HG03095 (cell line): ENCODE measurements around the gene STX10.

Experiments
- ATAC-seq: cut with Tn5 transposase; IDR thresholded peaks from one replicate; pipeline ENCODE4 v1.9.1; 2021; ENCODE audit warnings: moderate library complexity; ENCODE audit not compliant: unreplicated experiment

Gene STX10

GRCh38 chr19:13101590-13102415 is 48.4 kb downstream of the STX10 start:
- no peak for ATAC-seq

- no peak for ATAC-seq
Observed at GRCh38 chr19:13100841-13101589, 49.2 kb downstream of the STX10 start.

GRCh38 chr19:13100031-13100588 is 50.1 kb downstream of the STX10 start:
- ATAC-seq = no peak

DNA sequence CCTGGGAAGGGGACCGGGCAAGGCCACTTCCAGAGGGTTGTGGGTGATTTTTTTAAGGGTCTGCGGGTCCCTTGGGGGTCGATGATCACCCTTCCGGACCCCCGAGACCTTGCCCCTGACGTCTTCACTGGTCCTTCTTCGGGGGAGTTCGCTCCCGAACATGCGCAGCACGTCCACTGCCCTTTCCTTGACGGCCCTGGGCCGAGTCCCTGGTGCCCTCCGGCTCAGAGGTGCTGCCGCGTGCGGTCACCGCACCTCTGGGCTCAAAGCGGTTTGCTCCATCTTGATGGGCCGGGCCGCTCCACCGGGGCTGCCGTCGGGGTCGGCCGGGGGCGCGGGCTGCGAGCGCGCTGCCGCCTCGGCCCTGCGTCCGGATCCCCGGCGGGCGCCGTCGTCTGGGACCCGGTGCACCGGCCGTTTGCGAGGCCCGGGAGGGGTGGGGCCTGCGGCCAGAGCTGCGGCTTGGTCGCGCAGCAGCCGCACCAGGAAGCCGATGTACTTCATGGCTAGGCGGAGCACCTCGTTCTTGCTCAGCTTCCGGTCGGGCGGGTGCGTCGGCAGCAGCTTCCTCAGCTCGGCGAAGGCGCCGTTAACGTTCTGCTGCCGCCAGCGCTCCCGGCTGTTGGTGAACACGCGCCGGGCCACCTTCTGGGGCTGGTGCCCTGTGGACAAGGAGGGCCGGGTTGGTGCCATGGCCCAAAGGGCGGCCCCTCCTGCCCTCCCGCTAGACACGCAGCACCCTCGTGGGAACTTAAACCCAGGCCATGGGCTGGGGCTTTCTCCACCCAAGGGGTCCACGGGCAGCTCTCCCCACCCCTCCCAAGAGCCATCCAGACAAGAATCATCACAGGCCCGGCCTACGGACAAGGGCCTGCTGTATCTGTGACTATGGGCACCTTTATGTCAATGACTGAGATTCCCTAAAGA is 50.8 kb downstream of the STX10 start:
- no peak for ATAC-seq

- no peak for ATAC-seq
Observed at GRCh38 chr19:13098277-13099072, 51.7 kb downstream of the STX10 start.

GRCh38 chr19:13097463-13098258 is 52.5 kb downstream of the STX10 start:
- no peak for ATAC-seq

DNA sequence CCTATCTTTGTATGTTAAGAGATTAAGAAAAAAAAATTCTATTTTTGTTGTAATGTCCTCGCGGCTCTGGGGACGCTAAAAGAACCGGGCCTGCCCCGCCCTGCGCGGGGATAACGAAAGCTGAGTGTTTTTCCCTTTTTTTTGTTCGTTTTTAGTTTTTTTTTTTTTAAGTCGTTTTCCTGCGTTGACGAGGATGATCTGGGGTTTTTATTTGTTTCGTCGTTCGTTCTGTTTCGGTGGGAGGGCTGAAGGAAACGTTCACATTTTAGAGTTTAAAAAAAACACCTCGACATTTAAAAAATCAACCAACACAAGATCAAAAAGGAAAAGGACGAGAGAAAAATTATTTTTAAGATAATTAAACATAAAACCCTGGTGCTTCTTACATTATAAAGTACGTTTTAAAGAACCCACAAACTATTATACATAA is 53.1 kb downstream of the STX10 start:
- no peak for ATAC-seq

- ATAC-seq = no peak
Observed at GRCh38 chr19:13095934-13096927, 53.9 kb downstream of the STX10 start.

- no peak for ATAC-seq
Observed at GRCh38 chr19:13095393-13095784, 54.8 kb downstream of the STX10 start.

DNA sequence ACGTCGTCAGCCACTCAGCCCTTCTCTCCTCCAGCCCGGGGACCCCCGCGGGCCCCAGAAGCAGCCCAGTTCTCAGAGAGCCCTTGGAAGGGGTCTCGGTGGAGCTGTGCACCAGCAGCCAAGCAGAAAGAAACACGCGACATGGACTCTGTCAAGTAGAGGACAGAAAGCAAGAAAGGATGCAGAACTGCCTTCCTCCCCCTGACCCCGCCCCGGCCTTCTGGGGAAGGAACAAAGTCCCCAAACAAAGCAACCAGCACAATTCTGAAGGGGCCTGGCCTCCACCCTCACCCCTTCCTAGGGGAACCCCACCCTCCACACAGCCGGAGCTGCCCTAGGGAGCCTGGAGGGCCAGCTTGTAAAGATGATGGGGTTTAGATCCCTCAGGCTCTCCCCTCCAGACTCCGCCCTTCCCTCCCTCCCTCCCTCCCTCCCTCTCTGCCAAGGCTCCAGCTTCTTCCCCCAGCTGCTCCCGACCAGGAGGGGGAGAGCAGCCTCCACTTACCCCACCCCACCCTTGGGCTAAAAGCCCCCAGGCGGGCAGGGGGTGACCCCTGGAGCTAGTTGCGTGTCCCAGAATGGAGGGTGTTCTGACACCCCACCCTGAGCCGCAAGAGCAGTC is 55.3 kb downstream of the STX10 start:
- ATAC-seq = no peak

- ATAC-seq = no peak
Observed at GRCh38 chr19:13094106-13094504, 56.1 kb downstream of the STX10 start.
